ENCODE measurements around the gene ZFP69B. TPM values are rescaled to one million over a fixed set of nuclear protein-coding genes. Genes with fewer than 3 reads are reported as not detected.

Gene ZFP69B
- total and polyA plus RNA-seq, 2 of the 4 experiments (the other 2 are of a cell fraction) = 3.1 to 6.8 TPM

DNA sequence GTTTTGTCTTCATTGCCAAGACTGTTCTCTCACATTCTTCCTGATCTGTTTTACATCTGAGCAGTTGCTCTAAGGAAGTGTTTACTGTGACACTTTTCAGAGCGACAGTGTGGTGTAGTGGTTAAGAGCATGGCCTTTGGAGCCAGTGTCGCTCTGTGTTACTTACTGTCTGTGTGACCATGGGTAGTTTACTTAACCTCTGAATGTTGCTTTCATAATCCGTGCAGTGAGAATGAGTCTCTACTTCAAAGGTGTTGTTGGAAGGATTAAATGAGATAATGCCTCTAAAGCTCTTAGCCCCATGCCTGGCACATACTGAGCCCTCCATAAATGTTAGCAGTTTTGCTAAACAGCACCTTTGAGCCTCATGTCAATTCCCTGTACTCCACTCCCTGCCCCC lies 35.9 kb upstream of the ZFP69B start:
- H3K9me3 ChIP-seq (ENCODE audit: control insufficient read depth, insufficient read depth, low read length) = no peaks in the 10 kb centered on the region
- no peaks in the 10 kb centered on the region for H4K20me1 ChIP-seq (ENCODE audit: insufficient read depth, low read length)
- dilution Hi-C loops (cut with HindIII; ENCODE audit: low sequenced_read_pairs, unreplicated experiment) = no loop called here
- no peak overlapping the region for H3K23ac ChIP-seq (ENCODE audit: low read depth, low read length)
- no peak overlapping the region for H3K56ac ChIP-seq (ENCODE audit: extremely low read depth, insufficient read depth, low read length)
- H4K5ac ChIP-seq (ENCODE audit: low read depth, low read length) = no peak overlapping the region
- 0 out of 2 replicates have a peak, but pooled peaks cover 4% of the 10 kb centered on the region for H3K9me1 ChIP-seq (ENCODE audit: insufficient read depth, low read length)
- no peak overlapping the region for H2BK20ac ChIP-seq (ENCODE audit: low read depth, low read length)
- no peak overlapping the region for H3K4me2 ChIP-seq (ENCODE audit: low read depth, low read length)
- no peak overlapping the region for H2BK120ac ChIP-seq (ENCODE audit: low read depth, low read length)
- no peak overlapping the region for H2BK5ac ChIP-seq (ENCODE audit: low read depth, low read length, poor library complexity, severe bottlenecking)
- H3K36me3 ChIP-seq (ENCODE audit: control insufficient read depth, insufficient read depth, low read length) = peaks cover 27% of the 10 kb centered on the region
- H3K4ac ChIP-seq (ENCODE audit: low read depth, low read length) = no peak overlapping the region
- H3K27me3 ChIP-seq (ENCODE audit: control insufficient read depth, insufficient read depth, low read length) = no peaks in the 10 kb centered on the region
- TF ChIP-seq MAFK (IDR thresholded peaks at IDR 0.05; ENCODE audit: low read depth, low read length) (no peak), POLR2A (IDR thresholded peaks at IDR 0.05; ENCODE audit: low read depth, low read length) (no peak), NFE2L2 (IDR thresholded peaks at IDR 0.05; ENCODE audit: low read depth, low read length) (no peak), BHLHE40 (IDR thresholded peaks at IDR 0.05; ENCODE audit: low read depth, low read length) (no peak), FOS (IDR thresholded peaks at IDR 0.05; ENCODE audit: low read depth, low read length) (no peak), RFX5 (IDR thresholded peaks at IDR 0.05; ENCODE audit: low read depth, low read length) (no peak), CHD1 (IDR thresholded peaks at IDR 0.05; ENCODE audit: low read depth, low read length) (no peak), MAZ (IDR thresholded peaks at IDR 0.05; ENCODE audit: borderline replicate concordance, low read depth, low read length) (no peak), RAD21 (IDR thresholded peaks at IDR 0.05; ENCODE audit: low read length) (no peak), MXI1 (IDR thresholded peaks at IDR 0.05; ENCODE audit: borderline replicate concordance, low read depth, low read length) (no peak), RCOR1 (IDR thresholded peaks at IDR 0.05; ENCODE audit: insufficient replicate concordance, low read length) (no peak), CEBPB (IDR thresholded peaks at IDR 0.05; ENCODE audit: low read depth, low read length) (no peak), SMC3 (IDR thresholded peaks at IDR 0.05; ENCODE audit: low read depth, low read length) (no peak)
- TF ChIP-seq, protein P1, sequence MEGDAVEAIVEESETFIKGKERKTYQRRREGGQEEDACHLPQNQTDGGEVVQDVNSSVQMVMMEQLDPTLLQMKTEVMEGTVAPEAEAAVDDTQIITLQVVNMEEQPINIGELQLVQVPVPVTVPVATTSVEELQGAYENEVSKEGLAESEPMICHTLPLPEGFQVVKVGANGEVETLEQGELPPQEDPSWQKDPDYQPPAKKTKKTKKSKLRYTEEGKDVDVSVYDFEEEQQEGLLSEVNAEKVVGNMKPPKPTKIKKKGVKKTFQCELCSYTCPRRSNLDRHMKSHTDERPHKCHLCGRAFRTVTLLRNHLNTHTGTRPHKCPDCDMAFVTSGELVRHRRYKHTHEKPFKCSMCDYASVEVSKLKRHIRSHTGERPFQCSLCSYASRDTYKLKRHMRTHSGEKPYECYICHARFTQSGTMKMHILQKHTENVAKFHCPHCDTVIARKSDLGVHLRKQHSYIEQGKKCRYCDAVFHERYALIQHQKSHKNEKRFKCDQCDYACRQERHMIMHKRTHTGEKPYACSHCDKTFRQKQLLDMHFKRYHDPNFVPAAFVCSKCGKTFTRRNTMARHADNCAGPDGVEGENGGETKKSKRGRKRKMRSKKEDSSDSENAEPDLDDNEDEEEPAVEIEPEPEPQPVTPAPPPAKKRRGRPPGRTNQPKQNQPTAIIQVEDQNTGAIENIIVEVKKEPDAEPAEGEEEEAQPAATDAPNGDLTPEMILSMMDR (conservative IDR thresholded peaks at IDR 0.05; ENCODE audit: low read depth, low read length) = no peak
- TF ChIP-seq, protein P2, sequence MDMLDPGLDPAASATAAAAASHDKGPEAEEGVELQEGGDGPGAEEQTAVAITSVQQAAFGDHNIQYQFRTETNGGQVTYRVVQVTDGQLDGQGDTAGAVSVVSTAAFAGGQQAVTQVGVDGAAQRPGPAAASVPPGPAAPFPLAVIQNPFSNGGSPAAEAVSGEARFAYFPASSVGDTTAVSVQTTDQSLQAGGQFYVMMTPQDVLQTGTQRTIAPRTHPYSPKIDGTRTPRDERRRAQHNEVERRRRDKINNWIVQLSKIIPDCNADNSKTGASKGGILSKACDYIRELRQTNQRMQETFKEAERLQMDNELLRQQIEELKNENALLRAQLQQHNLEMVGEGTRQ (IDR thresholded peaks at IDR 0.05; ENCODE audit: low read depth, low read length) = no peak
- TF ChIP-seq, protein P3, sequence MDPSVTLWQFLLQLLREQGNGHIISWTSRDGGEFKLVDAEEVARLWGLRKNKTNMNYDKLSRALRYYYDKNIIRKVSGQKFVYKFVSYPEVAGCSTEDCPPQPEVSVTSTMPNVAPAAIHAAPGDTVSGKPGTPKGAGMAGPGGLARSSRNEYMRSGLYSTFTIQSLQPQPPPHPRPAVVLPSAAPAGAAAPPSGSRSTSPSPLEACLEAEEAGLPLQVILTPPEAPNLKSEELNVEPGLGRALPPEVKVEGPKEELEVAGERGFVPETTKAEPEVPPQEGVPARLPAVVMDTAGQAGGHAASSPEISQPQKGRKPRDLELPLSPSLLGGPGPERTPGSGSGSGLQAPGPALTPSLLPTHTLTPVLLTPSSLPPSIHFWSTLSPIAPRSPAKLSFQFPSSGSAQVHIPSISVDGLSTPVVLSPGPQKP (IDR thresholded peaks at IDR 0.05; ENCODE audit: borderline replicate concordance, low read depth, low read length) = no peak
- ATAC-seq (ENCODE audit: low read depth) = no peak
- no peak overlapping the region for H2BK15ac ChIP-seq (ENCODE audit: low read depth, low read length)
- intact Hi-C loops (cut with micrococcal nuclease) = no loop called here
- H3K79me1 ChIP-seq (ENCODE audit: low read depth in 1 of 2, low read length in 2 of 2) = peaks cover 12 to 22% of the 10 kb centered on the region in 2 experiments
- no peak overlapping the region for H3K14ac ChIP-seq (replicated peaks; ENCODE audit: low read depth, low read length)
- no peak overlapping the region for H4K8ac ChIP-seq (ENCODE audit: low read depth in 2 of 2, low read length in 2 of 2)
- no peak overlapping the region for H3K27ac ChIP-seq (ENCODE audit: insufficient read depth, low read length)
- no peak overlapping the region for H3K18ac ChIP-seq (ENCODE audit: low read depth, low read length)
- H3K4me3 ChIP-seq (ENCODE audit: insufficient read depth, low read depth, low read length) = no peak overlapping the region
- in situ Hi-C loops (cut with MboI; ENCODE audit: low sequenced_read_pairs) = no loop called here
- no peak overlapping the region for H4K91ac ChIP-seq (ENCODE audit: insufficient read depth, low read depth, low read length)
- WGBS, 2 experiments (ENCODE audit: extremely low coverage in 2 of 2, insufficient read length in 1 of 2) = 100% methylated on average over 1 of the region's 3 CpGs; no CpG with 5 or more reads in 1 of the 2 experiments
- POLR2A ChIA-PET (ENCODE audit: unreplicated experiment) = no interaction called here
- no peak overlapping the region for H2AFZ ChIP-seq (replicated peaks; ENCODE audit: low read length, poor library complexity)
- CTCF ChIA-PET = no interaction called here
- no peak overlapping the region for H3K9ac ChIP-seq (ENCODE audit: low read depth, low read length)
- H2AK9ac ChIP-seq (replicated peaks; ENCODE audit: low read depth, low read length, poor library complexity) = no peak overlapping the region
- no peak overlapping the region for H2AK5ac ChIP-seq (ENCODE audit: low read depth, low read length)
- BruUV-seq (replicated peaks) = no TSS peak
- no peak for DNase-seq
- H3K4me1 ChIP-seq (ENCODE audit: control insufficient read depth, insufficient read depth, low read length) = no peaks in the 10 kb centered on the region
